ENCODE results near the gene SKIC2.
"Not testable (repeated sequence)": the region's sequence is repeated elsewhere in the genome, so short reads cannot be mapped to it uniquely, and the experiment has no call there.

The SKIC2 gene

DNA sequence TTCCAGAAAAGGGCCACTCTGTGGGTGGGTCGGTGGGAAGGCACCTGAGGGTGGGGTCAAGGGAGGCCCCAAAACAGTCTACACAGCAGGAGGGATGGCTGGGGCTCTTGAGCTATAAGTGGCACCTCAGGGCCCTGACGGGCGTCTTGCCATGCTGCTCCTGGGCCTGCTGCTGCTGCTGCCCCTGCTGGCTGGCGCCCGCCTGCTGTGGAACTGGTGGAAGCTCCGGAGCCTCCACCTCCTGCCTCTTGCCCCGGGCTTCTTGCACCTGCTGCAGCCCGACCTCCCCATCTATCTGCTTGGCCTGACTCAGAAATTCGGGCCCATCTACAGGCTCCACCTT is 46.5 kb downstream of the SKIC2 start:
- DNase-seq = not testable (repeated sequence)

DNA sequence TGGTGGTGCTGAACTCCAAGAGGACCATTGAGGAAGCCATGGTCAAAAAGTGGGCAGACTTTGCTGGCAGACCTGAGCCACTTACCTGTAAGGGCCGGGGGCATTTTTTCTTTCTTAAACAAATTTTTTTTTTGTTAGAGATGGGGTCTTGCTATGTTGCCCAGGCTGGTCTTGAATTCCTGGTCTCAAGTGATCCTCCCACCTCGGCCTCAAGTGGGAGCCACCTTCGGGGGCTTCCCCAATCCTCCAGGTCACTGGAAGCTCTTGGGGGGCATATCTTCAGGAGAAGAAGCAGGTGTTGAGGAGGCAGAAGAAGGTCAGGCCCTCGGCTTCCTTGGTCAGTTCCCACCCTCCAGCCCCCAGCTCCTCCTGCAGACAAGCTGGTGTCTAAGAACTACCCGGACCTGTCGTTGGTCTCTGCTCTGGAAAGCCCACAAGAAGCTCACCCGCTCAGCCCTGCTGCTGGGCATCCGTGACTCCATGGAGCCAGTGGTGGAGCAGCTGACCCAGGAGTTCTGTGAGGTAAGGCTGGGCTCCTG is 47.1 kb downstream of the SKIC2 start:
- not testable (repeated sequence) for DNase-seq

GRCh38 chr6:32007086-32007485 is 48.1 kb downstream of the SKIC2 start:
- DNase-seq = not testable (repeated sequence)

- not testable (repeated sequence) for DNase-seq
Observed at GRCh38 chr6:32008037-32008436, 49.1 kb downstream of the SKIC2 start.

- DNase-seq = not testable (repeated sequence)
Observed at GRCh38 chr6:32008616-32009015, 49.6 kb downstream of the SKIC2 start.

DNA sequence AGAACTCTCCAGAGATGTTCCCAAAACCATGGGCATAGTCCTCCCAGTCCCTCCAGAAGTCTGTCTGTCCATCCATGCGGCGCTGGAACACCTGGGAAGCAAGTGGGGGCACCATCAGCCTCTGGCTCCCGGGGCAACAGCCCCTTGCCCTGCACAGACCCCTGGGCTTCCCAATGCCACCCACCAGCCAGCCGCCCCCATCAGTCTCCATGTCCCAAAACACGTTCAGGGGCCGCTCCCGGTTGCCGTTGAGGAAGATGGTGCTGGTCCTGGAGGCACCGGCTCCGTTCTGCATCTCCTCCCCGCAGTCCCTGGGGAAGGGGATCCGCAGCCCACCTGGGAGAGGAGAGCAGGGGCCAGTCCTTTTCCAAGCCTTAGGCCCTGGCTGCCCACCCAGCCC is 50.6 kb downstream of the SKIC2 start:
- not testable (repeated sequence) for DNase-seq

- not testable (repeated sequence) for DNase-seq
Observed at GRCh38 chr6:32010856-32011530, 52.0 kb downstream of the SKIC2 start.

GRCh38 chr6:32012941-32013617 is 54.1 kb downstream of the SKIC2 start:
- not testable (repeated sequence) for DNase-seq

DNA sequence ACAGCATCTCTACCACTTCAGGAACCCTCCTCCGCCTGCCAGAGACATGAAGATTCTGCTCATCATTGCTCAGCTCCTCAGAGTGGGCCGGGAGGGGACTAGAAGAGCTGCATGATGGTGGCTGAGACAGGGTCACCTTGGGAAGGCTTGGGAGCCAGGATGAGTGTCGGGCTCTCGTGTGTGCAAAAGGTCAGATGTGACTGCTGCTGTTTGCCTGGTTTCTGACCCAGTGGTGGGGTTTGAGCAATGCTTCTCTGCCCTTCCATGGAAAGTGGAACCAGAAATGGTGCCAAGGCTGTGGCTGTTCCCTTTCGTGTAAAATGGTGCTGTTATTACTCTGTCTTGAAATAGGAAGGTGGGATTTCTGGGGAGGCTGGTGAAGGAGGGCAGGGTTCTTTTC is 54.8 kb downstream of the SKIC2 start:
- DNase-seq = not testable (repeated sequence)

DNA sequence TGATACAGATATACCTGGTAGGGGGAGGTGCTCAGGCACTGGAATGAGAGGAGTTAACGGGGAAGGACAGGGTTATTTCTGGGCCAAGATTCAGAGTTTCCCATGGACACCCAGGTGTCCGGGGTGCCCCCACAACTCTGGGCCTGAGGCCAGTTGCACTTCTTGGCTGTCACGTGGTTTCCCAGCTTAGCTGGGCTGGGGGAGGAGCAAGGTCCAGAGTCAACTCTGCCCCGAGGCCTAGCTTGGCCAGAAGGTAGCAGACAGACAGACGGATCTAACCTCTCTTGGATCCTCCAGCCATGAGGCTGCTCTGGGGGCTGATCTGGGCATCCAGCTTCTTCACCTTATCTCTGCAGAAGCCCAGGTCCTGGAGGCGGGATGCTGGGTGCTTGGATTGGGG is 55.6 kb downstream of the SKIC2 start, which contains the start of gene C4B:
C4B (plus strand) TSS at position 249 of the 400 bp plus-strand sequence; CDS start at position 300, 51 bp downstream.
- not testable (repeated sequence) for DNase-seq

Measured in T-helper 1 cell (primary cell).